Measurements from ENCODE around the gene DAND5. TPM values are rescaled to one million over a fixed set of nuclear protein-coding genes. Genes with fewer than 3 reads are reported as not detected.
A peak's percentile ranks its signal among the peaks of the same experiment; 100 is the strongest.

The DAND5 gene
- total and polyA plus RNA-seq, 9 of the 15 experiments (the other 6 are each of a cell fraction or from before 2014, with no cell fraction given), result 0.22 to 0.83 (median 0.60) TPM

DNA sequence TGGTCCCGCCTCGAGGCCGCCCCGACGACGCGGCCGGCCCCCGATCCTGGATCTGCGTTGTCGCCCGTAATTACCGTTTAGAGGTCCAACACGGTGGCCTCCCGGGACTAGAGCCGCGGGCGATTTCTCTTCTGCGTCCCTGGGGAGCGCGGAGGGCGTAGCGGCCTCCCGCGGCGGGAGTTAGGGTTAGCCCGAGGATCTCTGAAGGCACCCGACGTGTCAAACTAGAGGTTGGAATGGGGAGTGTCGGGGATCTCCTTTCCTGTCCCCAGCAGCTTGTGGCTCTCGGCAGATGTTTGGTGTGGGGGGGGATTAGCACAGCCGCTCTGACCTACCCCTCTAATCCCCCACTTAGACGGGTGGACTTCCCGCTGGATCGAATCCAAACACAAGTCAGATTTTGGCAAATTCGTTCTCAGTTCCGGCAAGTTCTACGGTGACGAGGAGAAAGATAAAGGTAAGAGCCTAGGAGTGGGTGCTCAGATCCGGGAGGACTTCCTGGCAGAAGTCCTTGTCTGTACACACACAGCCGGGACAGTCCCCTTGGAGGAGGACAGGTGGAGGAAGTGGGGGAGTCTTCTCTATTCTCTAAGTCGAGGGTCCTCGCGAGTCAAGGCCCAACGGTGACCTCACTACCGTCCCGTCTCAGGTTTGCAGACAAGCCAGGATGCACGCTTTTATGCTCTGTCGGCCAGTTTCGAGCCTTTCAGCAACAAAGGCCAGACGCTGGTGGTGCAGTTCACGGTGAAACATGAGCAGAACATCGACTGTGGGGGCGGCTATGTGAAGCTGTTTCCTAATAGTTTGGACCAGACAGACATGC lies 30.4 kb upstream of the DAND5 start (continued):
- peak; percentile 10 for TF ChIP-seq POLR2AphosphoS5 (IDR thresholded peaks at IDR 0.05; ENCODE audit: control insufficient read depth, insufficient read depth, low read depth, low read length)
- TF ChIP-seq, protein P1, sequence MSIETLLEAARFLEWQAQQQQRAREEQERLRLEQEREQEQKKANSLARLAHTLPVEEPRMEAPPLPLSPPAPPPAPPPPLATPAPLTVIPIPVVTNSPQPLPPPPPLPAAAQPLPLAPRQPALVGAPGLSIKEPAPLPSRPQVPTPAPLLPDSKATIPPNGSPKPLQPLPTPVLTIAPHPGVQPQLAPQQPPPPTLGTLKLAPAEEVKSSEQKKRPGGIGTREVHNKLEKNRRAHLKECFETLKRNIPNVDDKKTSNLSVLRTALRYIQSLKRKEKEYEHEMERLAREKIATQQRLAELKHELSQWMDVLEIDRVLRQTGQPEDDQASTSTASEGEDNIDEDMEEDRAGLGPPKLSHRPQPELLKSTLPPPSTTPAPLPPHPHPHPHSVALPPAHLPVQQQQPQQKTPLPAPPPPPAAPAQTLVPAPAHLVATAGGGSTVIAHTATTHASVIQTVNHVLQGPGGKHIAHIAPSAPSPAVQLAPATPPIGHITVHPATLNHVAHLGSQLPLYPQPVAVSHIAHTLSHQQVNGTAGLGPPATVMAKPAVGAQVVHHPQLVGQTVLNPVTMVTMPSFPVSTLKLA (conservative IDR thresholded peaks at IDR 0.05), result 0 out of 4 replicates have a peak, but pooled peaks of 1 of the 2 experiments have one; percentile 50
- TF ChIP-seq NCOA6 (IDR thresholded peaks at IDR 0.05), result peak; percentile 95
- no peak for TF ChIP-seq GATAD2A (IDR thresholded peaks at IDR 0.05)
- TF ChIP-seq ZFX (CRISPR knock-in tag; IDR thresholded peaks at IDR 0.05), result peak; percentile 47; the same call in 1 of the 2 replicates
- no peak for TF ChIP-seq CAMTA2 (CRISPR knock-in tag; conservative IDR thresholded peaks at IDR 0.05)
- TF ChIP-seq, protein P2, sequence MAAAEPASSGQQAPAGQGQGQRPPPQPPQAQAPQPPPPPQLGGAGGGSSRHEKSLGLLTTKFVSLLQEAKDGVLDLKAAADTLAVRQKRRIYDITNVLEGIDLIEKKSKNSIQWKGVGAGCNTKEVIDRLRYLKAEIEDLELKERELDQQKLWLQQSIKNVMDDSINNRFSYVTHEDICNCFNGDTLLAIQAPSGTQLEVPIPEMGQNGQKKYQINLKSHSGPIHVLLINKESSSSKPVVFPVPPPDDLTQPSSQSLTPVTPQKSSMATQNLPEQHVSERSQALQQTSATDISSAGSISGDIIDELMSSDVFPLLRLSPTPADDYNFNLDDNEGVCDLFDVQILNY (CRISPR knock-in tag; IDR thresholded peaks at IDR 0.05), result 0 out of 2 replicates have a peak, but pooled peaks have one; percentile 54
- TF ChIP-seq, protein P3, sequence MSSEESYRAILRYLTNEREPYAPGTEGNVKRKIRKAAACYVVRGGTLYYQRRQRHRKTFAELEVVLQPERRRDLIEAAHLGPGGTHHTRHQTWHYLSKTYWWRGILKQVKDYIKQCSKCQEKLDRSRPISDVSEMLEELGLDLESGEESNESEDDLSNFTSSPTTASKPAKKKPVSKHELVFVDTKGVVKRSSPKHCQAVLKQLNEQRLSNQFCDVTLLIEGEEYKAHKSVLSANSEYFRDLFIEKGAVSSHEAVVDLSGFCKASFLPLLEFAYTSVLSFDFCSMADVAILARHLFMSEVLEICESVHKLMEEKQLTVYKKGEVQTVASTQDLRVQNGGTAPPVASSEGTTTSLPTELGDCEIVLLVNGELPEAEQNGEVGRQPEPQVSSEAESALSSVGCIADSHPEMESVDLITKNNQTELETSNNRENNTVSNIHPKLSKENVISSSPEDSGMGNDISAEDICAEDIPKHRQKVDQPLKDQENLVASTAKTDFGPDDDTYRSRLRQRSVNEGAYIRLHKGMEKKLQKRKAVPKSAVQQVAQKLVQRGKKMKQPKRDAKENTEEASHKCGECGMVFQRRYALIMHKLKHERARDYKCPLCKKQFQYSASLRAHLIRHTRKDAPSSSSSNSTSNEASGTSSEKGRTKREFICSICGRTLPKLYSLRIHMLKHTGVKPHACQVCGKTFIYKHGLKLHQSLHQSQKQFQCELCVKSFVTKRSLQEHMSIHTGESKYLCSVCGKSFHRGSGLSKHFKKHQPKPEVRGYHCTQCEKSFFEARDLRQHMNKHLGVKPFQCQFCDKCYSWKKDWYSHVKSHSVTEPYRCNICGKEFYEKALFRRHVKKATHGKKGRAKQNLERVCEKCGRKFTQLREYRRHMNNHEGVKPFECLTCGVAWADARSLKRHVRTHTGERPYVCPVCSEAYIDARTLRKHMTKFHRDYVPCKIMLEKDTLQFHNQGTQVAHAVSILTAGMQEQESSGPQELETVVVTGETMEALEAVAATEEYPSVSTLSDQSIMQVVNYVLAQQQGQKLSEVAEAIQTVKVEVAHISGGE (CRISPR knock-in tag; IDR thresholded peaks at IDR 0.05), result 0 out of 6 replicates have a peak, but pooled peaks of 1 of the 3 experiments have one; percentile 8
- no peak for TF ChIP-seq IFI16 (CRISPR knock-in tag; IDR thresholded peaks at IDR 0.05)
- TF ChIP-seq POLR2AphosphoS2 (IDR thresholded peaks at IDR 0.05; ENCODE audit: low read length), result peak; percentile 19; the same call in 1 of the 2 replicates
- TF ChIP-seq, protein P4, sequence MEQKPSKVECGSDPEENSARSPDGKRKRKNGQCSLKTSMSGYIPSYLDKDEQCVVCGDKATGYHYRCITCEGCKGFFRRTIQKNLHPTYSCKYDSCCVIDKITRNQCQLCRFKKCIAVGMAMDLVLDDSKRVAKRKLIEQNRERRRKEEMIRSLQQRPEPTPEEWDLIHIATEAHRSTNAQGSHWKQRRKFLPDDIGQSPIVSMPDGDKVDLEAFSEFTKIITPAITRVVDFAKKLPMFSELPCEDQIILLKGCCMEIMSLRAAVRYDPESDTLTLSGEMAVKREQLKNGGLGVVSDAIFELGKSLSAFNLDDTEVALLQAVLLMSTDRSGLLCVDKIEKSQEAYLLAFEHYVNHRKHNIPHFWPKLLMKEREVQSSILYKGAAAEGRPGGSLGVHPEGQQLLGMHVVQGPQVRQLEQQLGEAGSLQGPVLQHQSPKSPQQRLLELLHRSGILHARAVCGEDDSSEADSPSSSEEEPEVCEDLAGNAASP (IDR thresholded peaks at IDR 0.05), result no peak
- TF ChIP-seq, protein P5, sequence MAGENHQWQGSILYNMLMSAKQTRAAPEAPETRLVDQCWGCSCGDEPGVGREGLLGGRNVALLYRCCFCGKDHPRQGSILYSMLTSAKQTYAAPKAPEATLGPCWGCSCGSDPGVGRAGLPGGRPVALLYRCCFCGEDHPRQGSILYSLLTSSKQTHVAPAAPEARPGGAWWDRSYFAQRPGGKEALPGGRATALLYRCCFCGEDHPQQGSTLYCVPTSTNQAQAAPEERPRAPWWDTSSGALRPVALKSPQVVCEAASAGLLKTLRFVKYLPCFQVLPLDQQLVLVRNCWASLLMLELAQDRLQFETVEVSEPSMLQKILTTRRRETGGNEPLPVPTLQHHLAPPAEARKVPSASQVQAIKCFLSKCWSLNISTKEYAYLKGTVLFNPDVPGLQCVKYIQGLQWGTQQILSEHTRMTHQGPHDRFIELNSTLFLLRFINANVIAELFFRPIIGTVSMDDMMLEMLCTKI (IDR thresholded peaks at IDR 0.05; ENCODE audit: partially characterized antibody), result no peak
- 0 out of 4 replicates have a peak, but pooled peaks of 1 of the 2 experiments have one; percentile 10 for TF ChIP-seq SRF (CRISPR knock-in tag; IDR thresholded peaks at IDR 0.05)

Measured in K562 (cell line).